ENCODE data around the gene MKS1. TPM values are rescaled to one million over a fixed set of nuclear protein-coding genes. Genes with fewer than 3 reads are reported as not detected.

The MKS1 gene
- total RNA-seq, 1 experiment from 2014 or later, result 12.1 TPM

GRCh38 chr17:58186591-58186990 is 32.5 kb downstream of the MKS1 start:
- intact Hi-C loops (cut with micrococcal nuclease; ENCODE audit: unreplicated experiment), result no loop called here
- no peak overlapping the region for H3K4me3 ChIP-seq (ENCODE audit: low read depth in 2 of 2, low read length in 2 of 2)
- TF ChIP-seq POLR2AphosphoS5 (IDR thresholded peaks at IDR 0.05; ENCODE audit: low read depth, low read length), result no peak

DNA sequence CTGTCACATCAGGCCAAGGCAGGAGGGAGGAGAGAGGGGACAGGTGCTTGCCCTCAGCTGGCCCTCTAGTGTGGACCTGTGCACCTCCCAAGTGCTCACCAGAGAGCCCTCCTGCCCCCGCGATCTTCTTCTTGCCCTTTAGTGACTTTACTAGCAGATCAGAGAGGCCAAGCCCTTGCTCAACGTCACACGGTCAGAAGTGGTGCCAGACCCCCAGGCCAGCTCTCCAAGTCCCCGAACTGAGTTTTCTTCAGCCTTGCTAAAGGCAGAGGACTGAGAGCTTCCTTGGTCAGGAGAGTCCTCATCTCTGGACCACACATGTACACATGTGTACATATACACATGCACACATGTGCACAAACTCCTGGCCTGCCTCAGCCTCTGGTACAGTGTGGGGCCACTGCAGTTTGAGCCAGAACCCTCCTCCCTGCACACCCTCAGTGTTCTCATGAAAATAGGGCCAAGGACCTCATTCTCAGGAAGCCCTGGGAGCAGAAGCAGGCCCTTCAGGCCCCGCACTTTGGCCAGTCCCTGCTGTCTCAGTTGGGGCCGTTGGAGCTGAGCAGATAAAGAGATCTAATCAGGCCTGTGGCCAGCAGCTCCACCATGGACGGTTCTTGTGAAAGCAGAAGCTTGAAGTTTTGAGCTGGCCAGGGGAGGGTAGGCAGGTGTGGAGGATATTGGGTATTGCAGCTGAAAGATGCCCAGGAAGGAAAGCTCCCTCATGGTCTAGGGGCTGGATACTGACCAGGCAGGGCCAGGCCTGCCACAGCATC is 33.9 kb downstream of the MKS1 start:
- H3K27ac ChIP-seq (ENCODE audit: low read length), result no peak overlapping the region
- H3K4me3 ChIP-seq (ENCODE audit: low read depth in 2 of 2, low read length in 2 of 2), result no peak overlapping the region
- in situ Hi-C loops (cut with HindIII; ENCODE audit: low pct_unique_long_range_greater_than_20kb, low sequenced_read_pairs), result no loop called here
- DNase-seq (ENCODE audit: low read depth, low spot score) (no peak), ATAC-seq (no peak)
- CTCF ChIA-PET, result no interaction called here
- intact Hi-C loops (cut with micrococcal nuclease; ENCODE audit: unreplicated experiment), result no loop called here
- H3K9me3 ChIP-seq (ENCODE audit: control insufficient read depth, insufficient read depth, low read depth, low read length), result no peaks in the 10 kb centered on the region
- POLR2A ChIA-PET, result no interaction called here
- no peak for TF ChIP-seq CTCF (IDR thresholded peaks at IDR 0.05)
- no peak for TF ChIP-seq SIN3A (IDR thresholded peaks at IDR 0.05; ENCODE audit: borderline replicate concordance, insufficient read depth, low read depth, low read length)
- no peak for TF ChIP-seq TCF7L2 (IDR thresholded peaks at IDR 0.05; ENCODE audit: low read depth, low read length)
- TF ChIP-seq POLR2AphosphoS5 (IDR thresholded peaks at IDR 0.05; ENCODE audit: low read depth, low read length), result no peak
- TF ChIP-seq, protein P1, sequence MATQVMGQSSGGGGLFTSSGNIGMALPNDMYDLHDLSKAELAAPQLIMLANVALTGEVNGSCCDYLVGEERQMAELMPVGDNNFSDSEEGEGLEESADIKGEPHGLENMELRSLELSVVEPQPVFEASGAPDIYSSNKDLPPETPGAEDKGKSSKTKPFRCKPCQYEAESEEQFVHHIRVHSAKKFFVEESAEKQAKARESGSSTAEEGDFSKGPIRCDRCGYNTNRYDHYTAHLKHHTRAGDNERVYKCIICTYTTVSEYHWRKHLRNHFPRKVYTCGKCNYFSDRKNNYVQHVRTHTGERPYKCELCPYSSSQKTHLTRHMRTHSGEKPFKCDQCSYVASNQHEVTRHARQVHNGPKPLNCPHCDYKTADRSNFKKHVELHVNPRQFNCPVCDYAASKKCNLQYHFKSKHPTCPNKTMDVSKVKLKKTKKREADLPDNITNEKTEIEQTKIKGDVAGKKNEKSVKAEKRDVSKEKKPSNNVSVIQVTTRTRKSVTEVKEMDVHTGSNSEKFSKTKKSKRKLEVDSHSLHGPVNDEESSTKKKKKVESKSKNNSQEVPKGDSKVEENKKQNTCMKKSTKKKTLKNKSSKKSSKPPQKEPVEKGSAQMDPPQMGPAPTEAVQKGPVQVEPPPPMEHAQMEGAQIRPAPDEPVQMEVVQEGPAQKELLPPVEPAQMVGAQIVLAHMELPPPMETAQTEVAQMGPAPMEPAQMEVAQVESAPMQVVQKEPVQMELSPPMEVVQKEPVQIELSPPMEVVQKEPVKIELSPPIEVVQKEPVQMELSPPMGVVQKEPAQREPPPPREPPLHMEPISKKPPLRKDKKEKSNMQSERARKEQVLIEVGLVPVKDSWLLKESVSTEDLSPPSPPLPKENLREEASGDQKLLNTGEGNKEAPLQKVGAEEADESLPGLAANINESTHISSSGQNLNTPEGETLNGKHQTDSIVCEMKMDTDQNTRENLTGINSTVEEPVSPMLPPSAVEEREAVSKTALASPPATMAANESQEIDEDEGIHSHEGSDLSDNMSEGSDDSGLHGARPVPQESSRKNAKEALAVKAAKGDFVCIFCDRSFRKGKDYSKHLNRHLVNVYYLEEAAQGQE (IDR thresholded peaks at IDR 0.05; ENCODE audit: insufficient read depth in 1 of 2, low read depth in 2 of 2, low read length in 1 of 2), result no peak
- H3K4me1 ChIP-seq (ENCODE audit: control insufficient read depth, insufficient read depth, low read length), result peaks cover 5% of the 10 kb centered on the region; the same call in 1 of the 2 replicates
- no peaks in the 10 kb centered on the region; the same call in 1 of the 2 replicates for H3K27me3 ChIP-seq (ENCODE audit: control insufficient read depth, insufficient read depth, low read length)
- H3K36me3 ChIP-seq (ENCODE audit: control insufficient read depth, insufficient read depth, low read length), result no peaks in the 10 kb centered on the region
- no TSS peak for BruUV-seq (replicated peaks)

More at GRCh38 chr17:58186591-58186990, 32.5 kb downstream of the MKS1 start:
- in situ Hi-C loops (cut with HindIII; ENCODE audit: low pct_unique_long_range_greater_than_20kb, low sequenced_read_pairs), result no loop called here
- no peaks in the 10 kb centered on the region for H3K36me3 ChIP-seq (ENCODE audit: control insufficient read depth, insufficient read depth, low read length)
- ATAC-seq (no peak), DNase-seq (ENCODE audit: low read depth, low spot score) (no peak)
- no peaks in the 10 kb centered on the region for H3K9me3 ChIP-seq (ENCODE audit: control insufficient read depth, insufficient read depth, low read depth, low read length)
- ChIA-PET CTCF (no interaction called here), POLR2A (no interaction called here)
- no TSS peak for BruUV-seq (replicated peaks)
- H3K27me3 ChIP-seq (ENCODE audit: control insufficient read depth, insufficient read depth, low read length), result no peaks in the 10 kb centered on the region; the same call in 1 of the 2 replicates
- H3K4me1 ChIP-seq (ENCODE audit: control insufficient read depth, insufficient read depth, low read length), result peaks cover 5% of the 10 kb centered on the region; the same call in 1 of the 2 replicates
- no peak overlapping the region for H3K27ac ChIP-seq (ENCODE audit: low read length)

- TF ChIP-seq TCF7L2 (IDR thresholded peaks at IDR 0.05; ENCODE audit: low read depth, low read length) (no peak), SIN3A (IDR thresholded peaks at IDR 0.05; ENCODE audit: borderline replicate concordance, insufficient read depth, low read depth, low read length) (no peak), POLR2AphosphoS5 (IDR thresholded peaks at IDR 0.05; ENCODE audit: low read depth, low read length) (no peak), CTCF (IDR thresholded peaks at IDR 0.05) (no peak)
- TF ChIP-seq, protein P1 (IDR thresholded peaks at IDR 0.05; ENCODE audit: insufficient read depth in 1 of 2, low read depth in 2 of 2, low read length in 1 of 2), result no peak
- Histone ChIP-seq H3K4me3 (ENCODE audit: low read depth in 2 of 2, low read length in 2 of 2) (no peak overlapping the region), H3K36me3 (ENCODE audit: control insufficient read depth, insufficient read depth, low read length) (no peaks in the 10 kb centered on the region), H3K27me3 (ENCODE audit: control insufficient read depth, insufficient read depth, low read length) (no peaks in the 10 kb centered on the region; the same call in 1 of the 2 replicates), H3K4me1 (ENCODE audit: control insufficient read depth, insufficient read depth, low read length) (no peaks in the 10 kb centered on the region), H3K27ac (ENCODE audit: low read length) (no peak overlapping the region), H3K9me3 (ENCODE audit: control insufficient read depth, insufficient read depth, low read depth, low read length) (no peaks in the 10 kb centered on the region)
- ATAC-seq (no peak), DNase-seq (ENCODE audit: low read depth, low spot score) (no peak)
- intact Hi-C loops (cut with micrococcal nuclease; ENCODE audit: unreplicated experiment), result no loop called here
- ChIA-PET CTCF (no interaction called here), POLR2A (no interaction called here)
- BruUV-seq (replicated peaks), result no TSS peak
- in situ Hi-C loops (cut with HindIII; ENCODE audit: low pct_unique_long_range_greater_than_20kb, low sequenced_read_pairs), result no loop called here
Measured at GRCh38 chr17:58184308-58184985, 34.6 kb downstream of the MKS1 start.
